ENCODE measurements around the gene UMAD1. TPM values are rescaled to one million over a fixed set of nuclear protein-coding genes. Genes with fewer than 3 reads are reported as not detected.

Gene UMAD1
- total RNA-seq, 1 donor from 2014 or later, result 5.3 TPM

GRCh38 chr7:7843972-7844371 is 203.4 kb downstream of the UMAD1 start:
- no peak for ATAC-seq

GRCh38 chr7:7848246-7848645 is 207.7 kb downstream of the UMAD1 start:
- no peak for ATAC-seq

- no peak for ATAC-seq
Observed at GRCh38 chr7:7848892-7849291, 208.3 kb downstream of the UMAD1 start.

GRCh38 chr7:7850150-7850549 is 209.6 kb downstream of the UMAD1 start:
- no peak for ATAC-seq

- ATAC-seq, result no peak
Observed at GRCh38 chr7:7851381-7851780, 210.8 kb downstream of the UMAD1 start.

- no peak for ATAC-seq
Observed at GRCh38 chr7:7851991-7852390, 211.4 kb downstream of the UMAD1 start.

GRCh38 chr7:7857143-7857583 is 216.6 kb downstream of the UMAD1 start:
- no peak for ATAC-seq

- ATAC-seq, result no peak
Observed at GRCh38 chr7:7858559-7858958, 218.0 kb downstream of the UMAD1 start.

- no peak for ATAC-seq
Observed at GRCh38 chr7:7859411-7859810, 218.9 kb downstream of the UMAD1 start.

GRCh38 chr7:7861211-7861633 is 220.7 kb downstream of the UMAD1 start:
- peak; percentile 71 for ATAC-seq

- no peak for ATAC-seq
Observed at GRCh38 chr7:7862393-7862792, 221.8 kb downstream of the UMAD1 start.

- no peak for ATAC-seq
Observed at GRCh38 chr7:7867846-7868571, 227.5 kb downstream of the UMAD1 start.

- no peak for ATAC-seq
Observed at GRCh38 chr7:7868572-7868899, 228.0 kb downstream of the UMAD1 start.

GRCh38 chr7:7869036-7869435 is 228.5 kb downstream of the UMAD1 start:
- ATAC-seq, result no peak

GRCh38 chr7:7869651-7870050 is 229.1 kb downstream of the UMAD1 start:
- ATAC-seq, result no peak

GRCh38 chr7:7870555-7870954 is 230.0 kb downstream of the UMAD1 start:
- no peak for ATAC-seq

GRCh38 chr7:7876419-7876818 is 235.9 kb downstream of the UMAD1 start:
- ATAC-seq, result no peak

- ATAC-seq, result no peak
Observed at GRCh38 chr7:7881581-7881980, 241.0 kb downstream of the UMAD1 start.

GRCh38 chr7:7882888-7883287 is 242.3 kb downstream of the UMAD1 start:
- ATAC-seq, result no peak

GRCh38 chr7:7883394-7883793 is 242.8 kb downstream of the UMAD1 start:
- ATAC-seq, result no peak

- no peak for ATAC-seq
Observed at GRCh38 chr7:7884855-7885254, 244.3 kb downstream of the UMAD1 start.

- no peak for ATAC-seq
Observed at GRCh38 chr7:7889791-7890568, 249.4 kb downstream of the UMAD1 start.

GRCh38 chr7:7895004-7895650 is 254.6 kb downstream of the UMAD1 start:
- ATAC-seq, result no peak

GRCh38 chr7:7895754-7896153 is 255.2 kb downstream of the UMAD1 start:
- ATAC-seq, result no peak

All from esophagus mucosa (tissue), 1 donor.